CD4-positive, alpha-beta memory T cell (primary cell): Measurements from ENCODE around the gene ASAH2. TPM values are rescaled to one million over a fixed set of nuclear protein-coding genes. Genes with fewer than 3 reads are reported as not detected.

ENCODE experiments used
- CTCF ChIA-PET: fragments of 350-600 bp; sonication (Branson Sonifier 250); formaldehyde crosslinking; loops from one replicate; lab custom pipeline; 2021; ENCODE audit warnings: inconsistent platforms; ENCODE audit not compliant: partially characterized antibody; lab: Charles Lee
- POLR2A ChIA-PET: fragments of 350-600 bp; sonication (Branson Sonifier 250); formaldehyde crosslinking; loops from one replicate; lab custom pipeline; 2021; ENCODE audit not compliant: partially characterized antibody; lab: Charles Lee
- DNase-seq, 5 donors: peaks; one replicate each; pipeline versions ENCODE4 v3.0.0 to v3.0.0-alpha.2; 2020 to 2022; ENCODE audit warnings: mixed read lengths in 1 of 5
- H3K27ac ChIP-seq: one replicate; pipeline ENCODE4 v1.7.0; 2013; ENCODE audit warnings: low read depth, low read length
- H3K27me3 ChIP-seq: 2 replicates; pipeline ENCODE4 v1.7.0; 2013; ENCODE audit warnings: mild to moderate bottlenecking, low read length, moderate library complexity; ENCODE audit not compliant: insufficient read depth
- H3K36me3 ChIP-seq: 2 replicates; pipeline ENCODE4 v1.7.0; 2013; ENCODE audit warnings: mild to moderate bottlenecking, low read length, moderate library complexity; ENCODE audit not compliant: insufficient read depth
- H3K4me1 ChIP-seq: 2 replicates; pipeline ENCODE4 v1.7.0; 2013; ENCODE audit warnings: mild to moderate bottlenecking, low read length, moderate library complexity; ENCODE audit not compliant: insufficient read depth
- H3K4me3 ChIP-seq, 2 donors: one replicate each; pipeline ENCODE4 v1.7.0; 2013; ENCODE audit warnings: low read length in 2 of 2, mild to moderate bottlenecking in 1 of 2
- H3K9me3 ChIP-seq, 2 donors: one replicate each; pipeline ENCODE4 v1.7.0; 2013; ENCODE audit warnings: low read length in 2 of 2, control low read depth in 1 of 2; ENCODE audit not compliant: control insufficient read depth in 1 of 2
- H3K27ac Mint-ChIP-seq, 7 donors: one replicate each; pipeline ENCODE4 v1.8.0; 2020 to 2021; ENCODE audit warnings: mixed read lengths in 7 of 7, mild to moderate bottlenecking in 6 of 7, inconsistent platforms in 3 of 7, moderate library complexity in 3 of 7
- H3K27me3 Mint-ChIP-seq, 2 donors: one replicate each; pipeline ENCODE4 v1.8.0; 2020 to 2021; ENCODE audit warnings: mixed read lengths in 2 of 2
- H3K36me3 Mint-ChIP-seq, 2 donors: one replicate each; pipeline ENCODE4 v1.8.0; 2020 to 2021; ENCODE audit warnings: mixed read lengths in 2 of 2, inconsistent platforms in 1 of 2, mild to moderate bottlenecking in 1 of 2
- H3K4me1 Mint-ChIP-seq, 4 donors: one replicate each; pipeline ENCODE4 v1.8.0; 2020 to 2021; ENCODE audit warnings: mixed read lengths in 4 of 4, mild to moderate bottlenecking in 1 of 4
- H3K4me3 Mint-ChIP-seq, 8 donors: one replicate each; pipeline ENCODE4 v1.8.0; 2020 to 2021; ENCODE audit warnings: mixed read lengths in 8 of 8, mild to moderate bottlenecking in 7 of 8, moderate library complexity in 6 of 8, inconsistent platforms in 3 of 8
- H3K9me3 Mint-ChIP-seq, 8 donors: one replicate each; pipeline ENCODE4 v1.8.0; 2020 to 2021; ENCODE audit warnings: mixed read lengths in 8 of 8, mild to moderate bottlenecking in 5 of 8, inconsistent platforms in 3 of 8, moderate library complexity in 1 of 8
- intact Hi-C: fragments of 100-400 bp; cut with micrococcal nuclease; formaldehyde crosslinking; loops from one replicate; pipeline ENCODE4 v1.15.1; 2023
- polyA plus RNA-seq, 2 donors: library from polyadenylated mRNA; unstranded; fragments of 300-500 nt; fragmentation: Illumina TruSeq; gene quantifications; one replicate each; pipeline ENCODE4 v1.2.3, GENCODE V29; 2021
- total RNA-seq, 2 experiments: library from RNA; stranded (reverse); gene quantifications; one replicate each; pipeline ENCODE4 v1.2.3, GENCODE V29; 2021

ASAH2 gene
- total and polyA plus RNA-seq, 4 experiments from 2014 or later = 0.88 to 4.8 (median 2.8) TPM

DNA sequence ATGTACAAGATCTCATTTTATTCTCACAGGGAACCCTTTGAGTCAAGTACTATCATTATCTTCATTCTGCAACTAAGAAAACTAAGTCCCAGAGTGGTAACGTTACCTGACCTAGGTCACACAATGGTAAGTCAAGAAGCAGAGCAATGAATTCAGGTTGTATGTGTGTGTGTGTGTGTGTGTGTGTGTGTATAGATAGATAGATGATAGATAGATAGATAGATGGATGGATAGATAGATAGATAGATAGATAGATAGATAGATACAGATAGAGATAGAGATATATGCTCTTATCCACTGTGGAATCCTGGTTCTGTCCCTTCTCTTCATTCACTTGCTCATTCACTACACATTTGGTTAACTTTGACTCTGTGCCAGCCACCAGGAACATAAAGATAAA lies 29.8 kb downstream of the ASAH2 start:
- intact Hi-C loops = no loop called here
- H3K27me3 ChIP-seq = no peaks in the 10 kb centered on the region

DNA sequence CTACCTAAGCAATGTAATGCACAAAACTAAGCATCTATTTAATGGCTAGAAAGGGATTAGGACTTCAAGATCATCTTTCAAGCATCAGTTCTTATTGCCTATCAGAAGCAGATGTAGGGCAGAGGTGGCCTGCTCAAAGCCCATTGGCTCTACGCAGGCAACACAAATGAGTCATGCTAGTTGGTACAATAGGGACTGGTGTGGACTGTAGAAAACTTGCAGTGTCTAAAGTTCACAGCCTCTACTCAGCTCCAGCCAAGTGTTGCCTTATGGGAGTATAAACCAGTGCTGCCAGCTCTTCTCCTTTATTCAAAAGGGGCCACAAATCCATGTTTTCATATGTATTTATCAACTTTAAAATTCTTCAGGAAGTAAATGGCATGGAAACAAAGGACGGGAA lies 31.7 kb downstream of the ASAH2 start:
- CTCF ChIA-PET = interaction anchor here (1.0 kb wide), 1 partner anchor 16 kb away, joined by 3 read pairs; no protein-coding TSS in a partner anchor
- H3K4me3 Mint-ChIP-seq = no peak overlapping the region
- H3K27ac ChIP-seq = no peak overlapping the region
- no peaks in the 10 kb centered on the region for H3K36me3 ChIP-seq
- H3K27ac Mint-ChIP-seq = no peak overlapping the region
- H3K27me3 Mint-ChIP-seq = peaks cover 10 to 15% of the 10 kb centered on the region in 2 donors
- POLR2A ChIA-PET = no interaction called here
- DNase-seq = no peak
- H3K4me3 ChIP-seq = no peak overlapping the region
- peaks cover 0 to 3% (median 0%) of the 10 kb centered on the region in 8 donors for H3K9me3 Mint-ChIP-seq
- H3K4me1 ChIP-seq = no peaks in the 10 kb centered on the region
- no peaks in the 10 kb centered on the region for H3K27me3 ChIP-seq
- H3K36me3 Mint-ChIP-seq = no peaks in the 10 kb centered on the region
- intact Hi-C loops = no loop called here
- no peaks in the 10 kb centered on the region for H3K9me3 ChIP-seq
- H3K4me1 Mint-ChIP-seq = no peaks in the 10 kb centered on the region

More for the DNA sequence above, 29.8 kb downstream of the ASAH2 start:
- H3K27ac ChIP-seq = no peak overlapping the region
- H3K4me3 Mint-ChIP-seq = no peak overlapping the region
- H3K27ac Mint-ChIP-seq = no peak overlapping the region
- H3K9me3 ChIP-seq = no peaks in the 10 kb centered on the region
- DNase-seq = no peak
- peaks cover 11 to 15% of the 10 kb centered on the region in 2 donors for H3K27me3 Mint-ChIP-seq
- H3K9me3 Mint-ChIP-seq = no peaks in the 10 kb centered on the region
- no peaks in the 10 kb centered on the region for H3K4me1 Mint-ChIP-seq
- no peak overlapping the region for H3K4me3 ChIP-seq
- POLR2A ChIA-PET = no interaction called here
- no peaks in the 10 kb centered on the region for H3K4me1 ChIP-seq
- CTCF ChIA-PET = interaction anchor here (2.9 kb wide), 1 partner anchor 627 kb away, joined by 10 read pairs; no protein-coding TSS in a partner anchor
- no peaks in the 10 kb centered on the region for H3K36me3 ChIP-seq
- H3K36me3 Mint-ChIP-seq = no peaks in the 10 kb centered on the region

DNA sequence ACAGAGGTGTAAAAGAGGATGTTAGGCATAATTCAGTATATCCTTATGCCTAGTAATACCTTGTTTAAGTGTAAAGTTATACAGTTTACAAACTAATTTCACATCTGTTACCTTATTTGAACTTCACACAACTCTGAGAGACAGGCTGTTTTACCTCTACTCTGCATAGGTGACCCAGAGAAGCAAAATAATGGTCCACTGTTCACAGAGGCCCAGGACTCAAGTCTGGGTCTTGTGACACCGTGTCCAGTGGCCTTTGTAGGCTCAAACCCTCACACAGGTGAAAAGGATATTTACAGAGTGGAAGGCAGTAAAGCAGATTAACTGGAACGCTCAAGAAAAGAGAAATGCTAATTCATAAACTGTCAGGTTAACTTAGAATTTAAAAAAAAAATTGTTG lies 32.1 kb downstream of the ASAH2 start:
- H3K36me3 Mint-ChIP-seq = no peaks in the 10 kb centered on the region
- H3K4me3 Mint-ChIP-seq = no peak overlapping the region
- ChIA-PET POLR2A (no interaction called here), CTCF (interaction anchor here (1.0 kb wide), 1 partner anchor 17 kb away, joined by 3 read pairs; no protein-coding TSS in a partner anchor)
- Histone ChIP-seq H3K4me3 (no peak overlapping the region), H3K9me3 (no peaks in the 10 kb centered on the region), H3K27me3 (no peaks in the 10 kb centered on the region), H3K27ac (no peak overlapping the region), H3K36me3 (no peaks in the 10 kb centered on the region), H3K4me1 (no peaks in the 10 kb centered on the region)
- no peak for DNase-seq
- intact Hi-C loops = no loop called here
- H3K27ac Mint-ChIP-seq = no peak overlapping the region
- H3K4me1 Mint-ChIP-seq = no peaks in the 10 kb centered on the region
- H3K27me3 Mint-ChIP-seq = peaks cover 7 to 11% of the 10 kb centered on the region in 2 donors
- H3K9me3 Mint-ChIP-seq = peaks cover 0 to 3% (median 0%) of the 10 kb centered on the region in 8 donors

DNA sequence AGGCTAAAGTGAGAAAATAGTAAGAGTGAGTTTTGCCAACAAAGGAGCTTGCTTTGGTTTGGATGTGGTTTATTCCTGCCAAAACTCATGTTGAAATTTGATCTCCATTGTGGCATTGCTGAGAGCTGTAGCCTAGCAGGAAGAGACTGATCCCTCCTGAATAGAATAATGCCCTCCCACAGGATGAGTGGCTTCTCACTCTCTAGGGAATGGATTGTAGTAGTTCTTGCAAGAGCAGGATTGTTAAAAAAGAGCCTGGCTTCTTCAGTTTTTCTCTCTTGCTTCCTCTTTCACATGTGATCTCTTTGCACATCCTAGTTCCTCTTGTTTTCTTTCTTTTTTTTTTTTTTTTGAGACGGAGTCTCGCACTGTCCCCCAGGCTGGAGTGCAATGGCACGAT lies 34.4 kb downstream of the ASAH2 start:
- no peak overlapping the region for H3K27ac Mint-ChIP-seq
- Histone ChIP-seq H3K27me3 (no peaks in the 10 kb centered on the region), H3K4me3 (no peak overlapping the region), H3K4me1 (no peaks in the 10 kb centered on the region), H3K9me3 (no peaks in the 10 kb centered on the region), H3K36me3 (no peaks in the 10 kb centered on the region), H3K27ac (no peak overlapping the region)
- intact Hi-C loops = no loop called here
- ChIA-PET POLR2A (no interaction called here), CTCF (interaction anchor here (1.4 kb wide), 1 partner anchor 10 kb away, joined by 4 read pairs; no protein-coding TSS in a partner anchor)
- H3K4me3 Mint-ChIP-seq = no peak overlapping the region
- H3K4me1 Mint-ChIP-seq = no peaks in the 10 kb centered on the region
- no peak for DNase-seq
- H3K27me3 Mint-ChIP-seq = peaks cover 8% of the 10 kb centered on the region in 2 donors
- no peaks in the 10 kb centered on the region for H3K36me3 Mint-ChIP-seq
- peaks cover 0 to 3% (median 0%) of the 10 kb centered on the region in 8 donors for H3K9me3 Mint-ChIP-seq

DNA sequence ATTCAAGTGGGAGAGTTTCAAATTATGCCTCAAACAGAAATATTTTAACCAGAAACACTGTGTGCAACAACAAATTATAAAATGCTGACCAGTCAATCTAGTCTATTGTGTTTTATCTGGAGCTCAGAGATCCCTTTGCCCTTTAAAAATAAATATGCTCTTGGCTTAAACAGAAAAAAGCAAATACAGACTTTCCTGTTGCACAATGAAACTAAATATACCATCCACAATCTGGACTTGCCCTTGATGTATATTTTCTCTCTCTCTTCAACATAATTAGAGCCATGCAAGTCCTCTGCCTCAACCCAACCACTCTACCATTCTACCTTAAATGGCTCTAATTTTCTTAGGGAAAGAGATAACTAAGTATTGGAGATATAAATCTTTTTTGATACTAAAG lies 34.9 kb downstream of the ASAH2 start:
- Histone ChIP-seq H3K4me3 (no peak overlapping the region), H3K9me3 (no peaks in the 10 kb centered on the region), H3K27ac (no peak overlapping the region), H3K27me3 (no peaks in the 10 kb centered on the region), H3K4me1 (no peaks in the 10 kb centered on the region), H3K36me3 (no peaks in the 10 kb centered on the region)
- no peak for DNase-seq
- intact Hi-C loops = no loop called here
- ChIA-PET POLR2A (no interaction called here), CTCF (no interaction called here)
- peaks cover 0 to 3% (median 0%) of the 10 kb centered on the region in 8 donors for H3K9me3 Mint-ChIP-seq
- H3K27ac Mint-ChIP-seq = no peak overlapping the region
- H3K36me3 Mint-ChIP-seq = no peaks in the 10 kb centered on the region
- peaks cover 4 to 5% of the 10 kb centered on the region in 2 donors for H3K27me3 Mint-ChIP-seq
- H3K4me1 Mint-ChIP-seq = no peaks in the 10 kb centered on the region
- H3K4me3 Mint-ChIP-seq = no peak overlapping the region

DNA sequence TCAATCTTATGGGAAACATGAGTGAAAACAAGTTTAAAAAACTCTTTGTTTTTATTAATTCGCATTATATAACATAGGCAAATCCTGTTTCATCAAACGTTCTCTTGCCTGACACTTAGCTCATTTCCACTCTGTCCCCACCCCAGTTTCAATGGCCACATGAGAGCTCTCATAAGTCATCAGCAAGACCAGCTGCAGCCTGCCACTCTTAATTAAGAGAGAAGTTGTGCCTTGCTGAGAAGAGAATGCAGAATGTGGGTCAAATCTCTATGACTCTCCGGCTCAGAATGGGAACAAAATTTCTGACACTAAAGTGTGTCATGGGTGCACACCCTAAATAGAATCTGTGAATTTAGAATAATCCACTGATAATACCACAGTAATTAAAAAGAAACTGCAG lies 39.6 kb downstream of the ASAH2 start:
- H3K27ac ChIP-seq = no peak overlapping the region
- no peaks in the 10 kb centered on the region for H3K4me1 Mint-ChIP-seq
- H3K9me3 ChIP-seq = no peaks in the 10 kb centered on the region
- no peaks in the 10 kb centered on the region for H3K4me1 ChIP-seq
- H3K27me3 Mint-ChIP-seq = peaks cover 2 to 5% of the 10 kb centered on the region in 2 donors
- DNase-seq = no peak
- peaks cover 0 to 3% (median 0%) of the 10 kb centered on the region in 8 donors for H3K9me3 Mint-ChIP-seq
- CTCF ChIA-PET = no interaction called here
- no peaks in the 10 kb centered on the region for H3K27me3 ChIP-seq
- POLR2A ChIA-PET = no interaction called here
- no peaks in the 10 kb centered on the region for H3K36me3 ChIP-seq
- no peaks in the 10 kb centered on the region for H3K36me3 Mint-ChIP-seq
- no peak overlapping the region for H3K4me3 Mint-ChIP-seq
- no peak overlapping the region for H3K4me3 ChIP-seq
- no peak overlapping the region for H3K27ac Mint-ChIP-seq
- intact Hi-C loops = no loop called here

DNA sequence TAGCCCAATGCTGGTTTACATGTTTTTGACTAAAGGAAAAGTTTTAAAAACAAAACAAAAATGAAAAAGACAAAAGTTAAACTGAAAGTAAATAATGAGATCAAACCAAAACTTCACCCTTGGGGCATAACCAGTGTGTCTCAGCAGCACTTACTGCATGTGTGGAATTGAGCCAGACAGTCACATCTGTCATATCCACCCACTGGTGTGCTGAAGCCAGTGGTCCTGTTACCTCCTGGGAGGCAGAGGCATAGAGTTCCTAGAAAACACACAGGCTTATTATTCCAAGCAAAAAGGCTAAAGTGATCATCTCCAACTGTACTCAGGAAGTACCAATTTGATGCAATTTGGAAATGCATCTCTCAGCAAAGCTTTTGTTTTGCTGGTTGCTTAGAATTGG lies 40.4 kb downstream of the ASAH2 start:
- intact Hi-C loops = no loop called here
- Mint-ChIP-seq H3K4me1 (no peaks in the 10 kb centered on the region), H3K9me3 (peaks cover 0 to 3% (median 0%) of the 10 kb centered on the region in 8 donors), H3K27me3 (peaks cover 2 to 12% of the 10 kb centered on the region in 2 donors), H3K36me3 (no peaks in the 10 kb centered on the region), H3K27ac (no peak overlapping the region), H3K4me3 (no peak overlapping the region)
- Histone ChIP-seq H3K27me3 (no peaks in the 10 kb centered on the region), H3K4me3 (no peak overlapping the region), H3K4me1 (no peaks in the 10 kb centered on the region), H3K9me3 (no peaks in the 10 kb centered on the region), H3K27ac (no peak overlapping the region), H3K36me3 (no peaks in the 10 kb centered on the region)
- CTCF ChIA-PET = no interaction called here
- POLR2A ChIA-PET = no interaction called here
- DNase-seq = no peak
